Hepatocyte (in vitro differentiated cells): Measurements from ENCODE around the gene SDC3.

Experiments used
- EZH2 ChIP-seq: fragments of 200-600 bp; sonication (generic); IDR thresholded peaks from 2 replicates; pipeline ENCODE4 v1.6.1; 2016; ENCODE audit warnings: antibody characterized with exemption, mild to moderate bottlenecking, borderline replicate concordance
- EZH2phosphoT487 ChIP-seq: fragments of 200-600 bp; sonication (generic); IDR thresholded peaks from one replicate; pipeline ENCODE4 v1.6.1; 2018; ENCODE audit warnings: antibody characterized with exemption, mild to moderate bottlenecking, low read depth, moderate library complexity; ENCODE audit not compliant: unreplicated experiment, severe bottlenecking
- TF ChIP-seq, protein P1 (sequence below): fragments of 200-600 bp; sonication (generic); IDR thresholded peaks from 2 replicates; pipeline ENCODE4 v1.5.1; 2016; ENCODE audit warnings: antibody characterized with exemption, mild to moderate bottlenecking; ENCODE audit not compliant: poor library complexity

DNA sequence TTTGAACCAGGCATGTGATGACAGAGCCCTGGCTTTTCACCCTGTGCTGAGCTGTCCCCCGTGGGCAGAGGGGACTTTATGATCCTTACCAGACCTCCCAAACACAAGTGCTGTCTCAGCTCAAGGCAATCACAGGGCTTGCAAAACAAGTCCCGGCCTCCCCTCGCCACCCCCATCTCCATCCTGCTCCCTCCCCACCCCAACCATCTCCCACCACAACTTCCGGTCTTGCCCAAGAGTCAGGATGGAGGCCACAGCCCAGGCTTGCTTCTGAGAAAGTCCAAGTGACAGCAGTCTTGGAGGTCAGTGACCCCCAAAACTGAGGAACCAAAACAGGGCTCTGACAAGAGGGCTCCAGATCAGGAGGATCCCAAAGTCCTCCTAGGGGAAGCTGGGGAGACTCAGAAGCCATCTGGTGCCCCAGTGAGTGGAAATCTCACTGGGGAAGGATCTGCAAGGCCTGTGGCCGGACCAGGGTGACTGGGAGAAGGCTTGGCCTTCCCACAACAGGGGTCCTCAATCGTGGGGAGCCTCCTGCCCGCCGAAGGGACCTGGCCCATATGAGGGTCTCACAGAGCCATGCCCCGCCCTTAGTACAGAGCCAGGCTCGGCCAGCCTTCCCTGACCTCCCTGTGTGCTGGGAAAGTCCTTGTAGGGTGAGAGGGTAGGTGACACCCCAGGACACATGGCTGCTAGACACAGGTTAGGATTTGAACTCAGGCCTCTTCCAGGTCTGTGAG, 4.5 kb upstream of the SDC3 start:
- TF ChIP-seq, protein P1, sequence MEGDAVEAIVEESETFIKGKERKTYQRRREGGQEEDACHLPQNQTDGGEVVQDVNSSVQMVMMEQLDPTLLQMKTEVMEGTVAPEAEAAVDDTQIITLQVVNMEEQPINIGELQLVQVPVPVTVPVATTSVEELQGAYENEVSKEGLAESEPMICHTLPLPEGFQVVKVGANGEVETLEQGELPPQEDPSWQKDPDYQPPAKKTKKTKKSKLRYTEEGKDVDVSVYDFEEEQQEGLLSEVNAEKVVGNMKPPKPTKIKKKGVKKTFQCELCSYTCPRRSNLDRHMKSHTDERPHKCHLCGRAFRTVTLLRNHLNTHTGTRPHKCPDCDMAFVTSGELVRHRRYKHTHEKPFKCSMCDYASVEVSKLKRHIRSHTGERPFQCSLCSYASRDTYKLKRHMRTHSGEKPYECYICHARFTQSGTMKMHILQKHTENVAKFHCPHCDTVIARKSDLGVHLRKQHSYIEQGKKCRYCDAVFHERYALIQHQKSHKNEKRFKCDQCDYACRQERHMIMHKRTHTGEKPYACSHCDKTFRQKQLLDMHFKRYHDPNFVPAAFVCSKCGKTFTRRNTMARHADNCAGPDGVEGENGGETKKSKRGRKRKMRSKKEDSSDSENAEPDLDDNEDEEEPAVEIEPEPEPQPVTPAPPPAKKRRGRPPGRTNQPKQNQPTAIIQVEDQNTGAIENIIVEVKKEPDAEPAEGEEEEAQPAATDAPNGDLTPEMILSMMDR: no peak
- TF ChIP-seq EZH2 (no peak), EZH2phosphoT487 (no peak)
